Body of pancreas (tissue), 4 donors: ENCODE measurements around the gene DFFB.

Source experiments
- POLR2A ChIP-seq, 3 donors: fragments of 450-650 bp; IDR thresholded peaks; one replicate each; pipeline ENCODE4 v1.6.1; 2016; ENCODE audit warnings: antibody characterized with exemption in 3 of 3, mild to moderate bottlenecking in 2 of 3
- TF ChIP-seq, protein P1 (sequence below), 7 experiments: fragments of 450-650 bp in 4 of 7; fragments of 200-600 bp in 3 of 7; sonication (generic) in 3 of 7; IDR thresholded peaks; one replicate each; pipeline ENCODE4 v1.5.1; 2016 to 2019; ENCODE audit warnings: antibody characterized with exemption in 7 of 7

DNA sequence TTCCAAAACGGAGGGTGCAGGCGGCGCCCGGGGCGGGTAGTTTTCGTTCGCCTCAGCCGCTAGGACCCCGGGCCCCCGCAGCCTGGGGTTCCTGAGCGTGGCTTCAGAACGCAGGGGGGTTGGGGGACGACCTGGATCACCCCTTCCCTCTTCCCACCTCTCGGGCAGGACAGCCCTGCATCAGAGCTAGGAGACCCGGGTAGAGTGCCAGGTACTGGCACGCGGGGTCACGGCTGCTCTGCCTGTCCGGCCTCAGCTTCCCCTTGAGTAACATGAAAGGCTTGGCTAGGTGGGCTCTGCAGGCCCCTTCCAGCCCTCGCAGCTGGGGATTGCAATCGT lies 484 bp downstream of the DFFB start:
- TF ChIP-seq, protein P1, sequence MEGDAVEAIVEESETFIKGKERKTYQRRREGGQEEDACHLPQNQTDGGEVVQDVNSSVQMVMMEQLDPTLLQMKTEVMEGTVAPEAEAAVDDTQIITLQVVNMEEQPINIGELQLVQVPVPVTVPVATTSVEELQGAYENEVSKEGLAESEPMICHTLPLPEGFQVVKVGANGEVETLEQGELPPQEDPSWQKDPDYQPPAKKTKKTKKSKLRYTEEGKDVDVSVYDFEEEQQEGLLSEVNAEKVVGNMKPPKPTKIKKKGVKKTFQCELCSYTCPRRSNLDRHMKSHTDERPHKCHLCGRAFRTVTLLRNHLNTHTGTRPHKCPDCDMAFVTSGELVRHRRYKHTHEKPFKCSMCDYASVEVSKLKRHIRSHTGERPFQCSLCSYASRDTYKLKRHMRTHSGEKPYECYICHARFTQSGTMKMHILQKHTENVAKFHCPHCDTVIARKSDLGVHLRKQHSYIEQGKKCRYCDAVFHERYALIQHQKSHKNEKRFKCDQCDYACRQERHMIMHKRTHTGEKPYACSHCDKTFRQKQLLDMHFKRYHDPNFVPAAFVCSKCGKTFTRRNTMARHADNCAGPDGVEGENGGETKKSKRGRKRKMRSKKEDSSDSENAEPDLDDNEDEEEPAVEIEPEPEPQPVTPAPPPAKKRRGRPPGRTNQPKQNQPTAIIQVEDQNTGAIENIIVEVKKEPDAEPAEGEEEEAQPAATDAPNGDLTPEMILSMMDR (IDR thresholded peaks at IDR 0.05), result no peak
- no peak for TF ChIP-seq POLR2A (IDR thresholded peaks at IDR 0.05)
